Ovary (tissue), 3 donors: Measurements from ENCODE around the gene SCUBE3.

ENCODE experiments used
- CTCF ChIP-seq, 3 donors: fragments of 450-650 bp in 2 of 3; fragments of 200-600 bp in 1 of 3; IDR thresholded peaks; one replicate each; pipeline versions ENCODE4 v1.5.1 to v1.8.0; 2016 to 2022; ENCODE audit warnings: antibody characterized with exemption in 3 of 3, mild to moderate bottlenecking in 1 of 3
- POLR2A ChIP-seq: fragments of 450-650 bp; IDR thresholded peaks from one replicate; pipeline ENCODE4 v1.6.1; 2017; ENCODE audit warnings: antibody characterized with exemption, mild to moderate bottlenecking, moderate library complexity
- donor health status: DM: no; HTN: no; CAD: no.

DNA sequence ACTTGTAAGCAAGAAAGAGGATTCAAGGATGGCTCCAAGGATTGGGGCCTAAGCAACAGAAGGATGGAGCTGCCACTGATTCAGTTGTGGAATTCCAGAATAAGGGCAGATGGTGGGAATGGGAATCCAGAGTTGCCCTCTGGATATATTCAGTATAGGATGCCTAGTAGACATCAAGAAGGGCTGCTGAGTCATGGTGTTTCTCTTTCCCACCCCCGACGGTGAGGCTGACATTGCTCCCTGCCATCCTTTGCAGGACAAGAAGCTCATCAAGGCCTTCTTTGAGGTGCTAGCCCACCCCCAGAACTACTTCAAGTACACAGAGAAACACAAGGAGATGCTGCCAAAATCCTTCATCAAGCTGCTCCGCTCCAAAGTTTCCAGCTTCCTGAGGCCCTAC, 34.5 kb downstream of the SCUBE3 start:
- TF ChIP-seq CTCF (IDR thresholded peaks at IDR 0.05) (no peak), POLR2A (no peak)
